Sigmoid colon (tissue), 4 donors: ENCODE results near the gene RBM47.

Experiments
- CTCF ChIP-seq, 4 experiments: fragments of 450-650 bp in 3 of 4; fragments of 200-600 bp in 1 of 4; IDR thresholded peaks; one replicate each; pipeline ENCODE4 v1.5.1; 2016 to 2019; ENCODE audit warnings: antibody characterized with exemption in 4 of 4, mild to moderate bottlenecking in 3 of 4, moderate library complexity in 2 of 4
- POLR2A ChIP-seq, 2 donors: fragments of 450-650 bp; IDR thresholded peaks; one replicate each; pipeline ENCODE4 v1.6.1; 2016; ENCODE audit warnings: antibody characterized with exemption in 2 of 2, mild to moderate bottlenecking in 2 of 2, moderate library complexity in 2 of 2
- POLR2AphosphoS5 ChIP-seq, 4 donors: sonication (generic); formaldehyde crosslinking; IDR thresholded peaks; one replicate each; pipeline ENCODE4 v1.6.1; 2017; ENCODE audit warnings: antibody characterized with exemption in 4 of 4

- TF ChIP-seq POLR2A (IDR thresholded peaks at IDR 0.05), result no peak
- TF ChIP-seq CTCF (IDR thresholded peaks at IDR 0.05), result no peak
- no peak for TF ChIP-seq POLR2AphosphoS5 (IDR thresholded peaks at IDR 0.05)
These were observed 149.4 kb downstream of the RBM47 start for GRCh38 chr4:40480291-40480690.
